CD14-positive monocyte (primary cell): ENCODE results near the gene TBCC. TPM values are rescaled to one million over a fixed set of nuclear protein-coding genes. Genes with fewer than 3 reads are reported as not detected.

Source experiments
- DNase-seq, 3 donors: peaks; one replicate each; pipeline ENCODE4 v3.0.0-alpha.2; 2011 to 2022
- H2AFZ ChIP-seq: 2 replicates; pipeline ENCODE4 v1.6.0; 2012; ENCODE audit warnings: mild to moderate bottlenecking, low read depth, low read length, inconsistent platforms; ENCODE audit not compliant: insufficient read depth, poor library complexity, severe bottlenecking
- H3K27ac ChIP-seq, 2 donors: 1 replicate in 1 of 2; 2 replicates in 1 of 2; pipeline ENCODE4 v1.5.1; 2012 to 2013; ENCODE audit warnings: low read length in 2 of 2, control low read depth in 1 of 2, inconsistent platforms in 1 of 2, low read depth in 1 of 2, mild to moderate bottlenecking in 1 of 2
- H3K27me3 ChIP-seq, 2 donors: one replicate each; pipeline versions ENCODE4 v1.6.0 to v1.6.1; 2011 to 2013; ENCODE audit warnings: low read length in 2 of 2; ENCODE audit not compliant: control insufficient read depth in 2 of 2, insufficient read depth in 2 of 2
- H3K36me3 ChIP-seq, 2 donors: replicated peaks in 1 of 2; 1 replicate in 1 of 2; 2 replicates in 1 of 2; pipeline versions ENCODE4 v1.5.1 to v1.6.1; 2012 to 2013; ENCODE audit warnings: low read length in 2 of 2, control low read depth in 1 of 2, inconsistent platforms in 1 of 2, mild to moderate bottlenecking in 1 of 2; ENCODE audit not compliant: insufficient read depth in 2 of 2, control insufficient read depth in 1 of 2
- H3K4me1 ChIP-seq, 2 donors: 1 replicate in 1 of 2; 2 replicates in 1 of 2; pipeline versions ENCODE4 v1.5.1 to v1.6.1; 2012 to 2013; ENCODE audit warnings: low read length in 2 of 2, control low read depth in 1 of 2, inconsistent platforms in 1 of 2, mild to moderate bottlenecking in 1 of 2, moderate library complexity in 1 of 2; ENCODE audit not compliant: insufficient read depth in 2 of 2, control insufficient read depth in 1 of 2
- H3K4me2 ChIP-seq: replicated peaks from 2 replicates; pipeline ENCODE3; 2012; ENCODE audit warnings: low read length, moderate library complexity, mild to moderate bottlenecking; ENCODE audit not compliant: poor library complexity, severe bottlenecking; ENCODE audit errors: extremely low read depth
- H3K4me3 ChIP-seq, 3 experiments: fragments of 200-600 bp in 1 of 3; sonication (generic) in 1 of 3; replicated peaks in 1 of 3; 1 replicate in 2 of 3; 2 replicates in 1 of 3; pipeline ENCODE4 v1.5.1; 2011 to 2013; ENCODE audit warnings: low read length in 3 of 3, mild to moderate bottlenecking in 3 of 3, control low read depth in 2 of 3, low read depth in 2 of 3, inconsistent platforms in 1 of 3, moderate library complexity in 1 of 3
- H3K79me2 ChIP-seq: 2 replicates; pipeline ENCODE4 v1.6.0; 2012; ENCODE audit warnings: mild to moderate bottlenecking, control low read depth, inconsistent platforms, low read length, moderate library complexity; ENCODE audit not compliant: insufficient read depth
- H3K9ac ChIP-seq: 2 replicates; pipeline ENCODE4 v1.6.0; 2017; ENCODE audit warnings: low read length, mild to moderate bottlenecking; ENCODE audit not compliant: insufficient read depth, poor library complexity, severe bottlenecking
- H3K9me3 ChIP-seq, 2 donors: replicated peaks in 1 of 2; 1 replicate in 1 of 2; 2 replicates in 1 of 2; pipeline versions ENCODE4 v1.5.1 to v1.6.1; 2012 to 2013; ENCODE audit warnings: low read length in 2 of 2, control low read depth in 1 of 2; ENCODE audit not compliant: control insufficient read depth in 1 of 2, insufficient read depth in 1 of 2
- H4K20me1 ChIP-seq: 2 replicates; pipeline ENCODE4 v1.6.0; 2012; ENCODE audit warnings: mild to moderate bottlenecking, low read length, control low read depth, moderate library complexity; ENCODE audit not compliant: insufficient read depth
- H3K27ac Mint-ChIP-seq, 7 donors: one replicate each; pipeline ENCODE4 v1.8.0; 2020; ENCODE audit warnings: mild to moderate bottlenecking in 7 of 7, mixed read lengths in 7 of 7, moderate library complexity in 6 of 7, inconsistent platforms in 2 of 7
- H3K27me3 Mint-ChIP-seq, 3 donors: one replicate each; pipeline ENCODE4 v1.8.0; 2021 to 2022; ENCODE audit warnings: low read depth in 3 of 3, mild to moderate bottlenecking in 3 of 3, mixed read lengths in 3 of 3, moderate library complexity in 3 of 3, inconsistent platforms in 1 of 3
- H3K36me3 Mint-ChIP-seq, 2 donors: one replicate each; pipeline ENCODE4 v1.8.0; 2020; ENCODE audit warnings: mixed read lengths in 2 of 2, inconsistent platforms in 1 of 2, mild to moderate bottlenecking in 1 of 2
- H3K4me1 Mint-ChIP-seq: one replicate; pipeline ENCODE4 v1.8.0; 2020; ENCODE audit warnings: mild to moderate bottlenecking, mixed read lengths
- H3K4me3 Mint-ChIP-seq, 2 donors: one replicate each; pipeline ENCODE4 v1.8.0; 2020; ENCODE audit warnings: mild to moderate bottlenecking in 2 of 2, mixed read lengths in 2 of 2, moderate library complexity in 1 of 2
- H3K9me3 Mint-ChIP-seq, 7 donors: one replicate each; pipeline ENCODE4 v1.8.0; 2020 to 2022; ENCODE audit warnings: mixed read lengths in 7 of 7, mild to moderate bottlenecking in 6 of 7, moderate library complexity in 6 of 7, inconsistent platforms in 2 of 7
- WGBS: methylation state at CpG from one replicate; pipeline ENCODE4 v1.1.5; 2013; ENCODE audit warnings: missing lambda C conversion rate; ENCODE audit not compliant: insufficient coverage; 5-methylcytosine and 5-hydroxymethylcytosine counted together
- intact Hi-C, 2 donors: fragments of 100-400 bp; cut with micrococcal nuclease; formaldehyde crosslinking; loops; one replicate each; pipeline versions ENCODE4 v1.15.0 to v1.15.1; 2023
- polyA plus RNA-seq, 3 donors: library from polyadenylated mRNA; depleted of rRNA in 1 of 3; unstranded in 2 of 3; stranded (reverse) in 1 of 3; fragments of 300-500 nt in 2 of 3; fragments of >200 nt in 1 of 3; fragmentation: Illumina TruSeq in 2 of 3; gene quantifications; 1 replicate in 2 of 3; 2 replicates in 1 of 3; pipeline ENCODE4 v1.2.3, GENCODE V29; 2012 to 2021
- TF ChIP-seq, protein P1 (sequence below): fragments of 200-600 bp; IDR thresholded peaks from one replicate; pipeline ENCODE4 v1.8.0; 2022; ENCODE audit warnings: antibody characterized with exemption, mild to moderate bottlenecking

The TBCC gene
- polyA plus RNA-seq, 3 donors = 19.3 to 31.3 (median 30.7) TPM

DNA sequence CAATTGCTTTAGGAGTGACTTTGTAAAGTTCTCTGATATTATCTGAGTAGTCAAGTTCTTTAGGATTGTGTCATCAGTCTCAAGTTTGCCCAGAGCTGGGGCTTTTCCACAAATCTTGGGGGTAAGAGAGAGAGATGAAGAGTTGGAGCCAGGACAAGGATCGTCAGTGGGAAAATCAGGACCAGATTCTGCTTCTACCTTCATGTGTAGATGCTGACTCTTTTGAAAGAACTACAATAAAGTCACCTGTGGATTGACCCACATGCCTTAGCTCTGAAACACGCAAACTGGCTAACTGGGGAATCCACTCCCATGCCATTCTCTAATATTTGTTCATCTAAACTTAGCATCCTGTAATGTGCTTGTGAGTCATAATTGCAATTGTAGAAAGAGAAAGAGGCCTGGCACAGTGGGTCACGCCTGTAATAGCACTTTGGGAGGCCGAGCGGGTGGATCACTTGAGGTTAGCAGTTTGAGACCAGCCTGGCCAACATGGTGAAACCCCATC is 20.3 kb upstream of the TBCC start:
- H3K9me3 Mint-ChIP-seq = peaks cover 0 to 1% (median 0%) of the 10 kb centered on the region in 7 donors

DNA sequence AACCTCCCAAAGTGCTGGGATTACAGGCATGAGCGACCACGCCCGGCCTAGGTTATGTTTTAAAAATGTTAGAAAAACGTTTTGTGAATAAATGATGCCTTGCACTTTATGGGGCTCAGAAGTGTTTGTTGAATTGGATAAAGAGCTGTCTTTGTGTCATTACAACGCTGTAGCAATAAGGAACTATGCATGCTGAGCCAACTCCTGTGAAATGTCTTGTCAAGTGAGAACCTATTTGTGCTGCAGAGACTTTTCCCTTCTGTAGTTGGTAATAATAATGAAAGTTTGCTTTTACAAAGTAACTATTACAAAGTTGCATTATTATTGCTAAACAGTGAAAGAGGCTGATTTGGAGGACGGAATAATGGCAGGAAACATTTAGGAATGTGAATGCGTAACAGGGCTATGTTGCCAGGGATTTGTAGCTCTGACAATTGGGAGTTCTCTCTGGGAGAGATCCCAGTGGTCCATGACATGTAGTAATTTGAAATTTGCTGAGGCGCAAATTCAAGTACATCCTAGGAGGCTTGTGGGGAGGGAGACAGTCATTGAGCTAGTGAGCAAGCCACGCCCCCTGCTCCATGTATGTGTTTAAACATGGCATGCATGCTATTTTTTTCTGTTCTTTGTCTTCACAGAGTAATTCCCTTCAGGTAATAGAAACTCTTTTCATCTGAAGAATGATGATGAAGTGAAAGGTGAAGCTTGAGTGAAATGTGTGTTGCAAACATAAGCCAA is 19.2 kb upstream of the TBCC start:
- H3K9me3 Mint-ChIP-seq = peaks cover 0 to 1% (median 0%) of the 10 kb centered on the region in 7 donors
- no peaks in the 10 kb centered on the region for H4K20me1 ChIP-seq

More for the DNA sequence above, 20.3 kb upstream of the TBCC start:
- H3K27me3 ChIP-seq = peaks cover 0 to 3% of the 10 kb centered on the region in 2 donors
- TF ChIP-seq, protein P1, sequence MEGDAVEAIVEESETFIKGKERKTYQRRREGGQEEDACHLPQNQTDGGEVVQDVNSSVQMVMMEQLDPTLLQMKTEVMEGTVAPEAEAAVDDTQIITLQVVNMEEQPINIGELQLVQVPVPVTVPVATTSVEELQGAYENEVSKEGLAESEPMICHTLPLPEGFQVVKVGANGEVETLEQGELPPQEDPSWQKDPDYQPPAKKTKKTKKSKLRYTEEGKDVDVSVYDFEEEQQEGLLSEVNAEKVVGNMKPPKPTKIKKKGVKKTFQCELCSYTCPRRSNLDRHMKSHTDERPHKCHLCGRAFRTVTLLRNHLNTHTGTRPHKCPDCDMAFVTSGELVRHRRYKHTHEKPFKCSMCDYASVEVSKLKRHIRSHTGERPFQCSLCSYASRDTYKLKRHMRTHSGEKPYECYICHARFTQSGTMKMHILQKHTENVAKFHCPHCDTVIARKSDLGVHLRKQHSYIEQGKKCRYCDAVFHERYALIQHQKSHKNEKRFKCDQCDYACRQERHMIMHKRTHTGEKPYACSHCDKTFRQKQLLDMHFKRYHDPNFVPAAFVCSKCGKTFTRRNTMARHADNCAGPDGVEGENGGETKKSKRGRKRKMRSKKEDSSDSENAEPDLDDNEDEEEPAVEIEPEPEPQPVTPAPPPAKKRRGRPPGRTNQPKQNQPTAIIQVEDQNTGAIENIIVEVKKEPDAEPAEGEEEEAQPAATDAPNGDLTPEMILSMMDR = no peak
- H3K9ac ChIP-seq = no peak overlapping the region
- intact Hi-C loops = no loop called here
- Mint-ChIP-seq H3K4me1 (peaks cover 17% of the 10 kb centered on the region), H3K36me3 (peaks cover 25 to 34% of the 10 kb centered on the region in 2 donors), H3K4me3 (no peak overlapping the region), H3K27me3 (peaks cover 5 to 10% (median 9%) of the 10 kb centered on the region in 3 donors), H3K27ac (no peak overlapping the region)
- H2AFZ ChIP-seq = no peak overlapping the region
- WGBS = 100% methylated on average over 1 of the region's 5 CpGs
- H3K4me2 ChIP-seq = no peak overlapping the region
- no peaks in the 10 kb centered on the region for H4K20me1 ChIP-seq
- no peaks in the 10 kb centered on the region for H3K9me3 ChIP-seq
- no peak overlapping the region for H3K4me3 ChIP-seq
- H3K36me3 ChIP-seq = peaks cover 0 to 12% of the 10 kb centered on the region in 2 donors
- H3K27ac ChIP-seq = no peak overlapping the region
- no peaks in the 10 kb centered on the region for H3K79me2 ChIP-seq
- H3K4me1 ChIP-seq = peaks cover 7 to 10% of the 10 kb centered on the region in 2 donors
- DNase-seq = no peak

More for the DNA sequence above, 19.2 kb upstream of the TBCC start:
- intact Hi-C loops = no loop called here
- Histone ChIP-seq H3K79me2 (no peaks in the 10 kb centered on the region), H3K4me1 (no peaks in the 10 kb centered on the region), H3K4me2 (no peak overlapping the region), H3K9ac (no peak overlapping the region), H3K36me3 (peaks cover 3 to 14% of the 10 kb centered on the region in 2 donors), H3K27me3 (no peaks in the 10 kb centered on the region), H3K9me3 (no peaks in the 10 kb centered on the region), H3K4me3 (no peak overlapping the region), H2AFZ (no peak overlapping the region), H3K27ac (no peak overlapping the region)
- H3K27ac Mint-ChIP-seq = peak overlapping the region in 1 of 7 donors; percentile 23
- H3K27me3 Mint-ChIP-seq = peaks cover 0 to 3% (median 0%) of the 10 kb centered on the region in 3 donors
- TF ChIP-seq, protein P1 = no peak
- 100% methylated on average over 4 of the region's 9 CpGs for WGBS
- H3K36me3 Mint-ChIP-seq = peaks cover 27 to 32% of the 10 kb centered on the region in 2 donors
- peaks cover 7% of the 10 kb centered on the region for H3K4me1 Mint-ChIP-seq
- no peak overlapping the region for H3K4me3 Mint-ChIP-seq
- DNase-seq = no peak
